ENCODE measurements around the gene DYRK4. TPM values are rescaled to one million over a fixed set of nuclear protein-coding genes. Genes with fewer than 3 reads are reported as not detected.

Gene DYRK4
- total RNA-seq, 6 experiments from 2014 or later: 8.9 to 16.7 (median 10.6) TPM

DNA sequence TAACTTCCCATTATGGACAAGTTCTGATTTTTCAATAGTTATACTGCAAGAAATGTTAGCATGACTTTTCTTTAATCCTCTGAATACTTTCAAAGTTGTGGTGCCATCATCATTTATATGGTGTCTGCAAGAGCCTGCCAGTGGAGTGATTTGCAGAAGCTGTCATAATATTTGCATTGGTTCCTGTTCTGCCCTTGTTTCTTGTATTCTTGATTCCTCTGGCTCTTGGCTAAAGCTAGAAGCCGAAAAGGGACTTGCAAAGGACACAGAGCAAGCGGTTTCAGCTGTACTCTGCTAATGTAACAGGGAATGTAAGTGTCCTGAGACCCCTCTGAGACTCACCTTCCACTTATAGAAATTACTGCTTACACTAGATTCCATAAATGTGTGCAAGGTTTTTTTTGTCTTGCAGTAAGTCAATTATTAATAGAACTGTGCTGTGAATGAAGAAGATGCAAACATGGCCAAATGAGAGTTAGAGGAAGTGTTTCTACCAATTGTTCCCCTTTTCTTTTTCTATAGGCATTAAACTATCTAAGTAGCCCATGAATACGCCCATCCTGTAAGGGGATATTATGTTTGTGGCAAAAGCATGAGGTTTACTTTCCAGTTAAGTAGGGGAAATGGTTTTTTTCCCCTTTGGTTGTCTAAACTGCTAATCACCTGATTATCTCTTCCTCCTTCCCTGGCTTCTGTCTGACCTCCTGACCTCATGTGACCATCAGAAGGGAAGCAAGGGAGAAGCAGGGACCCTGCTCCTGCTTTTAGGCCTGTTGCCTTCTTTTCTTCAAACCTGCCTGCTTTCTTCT, 5.3 kb downstream of the DYRK4 start:
- Histone ChIP-seq H3K27ac (peak overlapping the region in 2 of 3 donors; percentile 40 to 63), H3K36me3 (no peaks in the 10 kb centered on the region), H3K4me3 (no peak overlapping the region), H3K4me1 (no peaks in the 10 kb centered on the region), H3K9me3 (no peaks in the 10 kb centered on the region), H3K27me3 (peaks cover 0 to 3% of the 10 kb centered on the region in 2 donors)
- intact Hi-C loops (cut with DNase I): no loop called here
- TF ChIP-seq POLR2A (IDR thresholded peaks at IDR 0.05): no peak
- TF ChIP-seq, protein P1, sequence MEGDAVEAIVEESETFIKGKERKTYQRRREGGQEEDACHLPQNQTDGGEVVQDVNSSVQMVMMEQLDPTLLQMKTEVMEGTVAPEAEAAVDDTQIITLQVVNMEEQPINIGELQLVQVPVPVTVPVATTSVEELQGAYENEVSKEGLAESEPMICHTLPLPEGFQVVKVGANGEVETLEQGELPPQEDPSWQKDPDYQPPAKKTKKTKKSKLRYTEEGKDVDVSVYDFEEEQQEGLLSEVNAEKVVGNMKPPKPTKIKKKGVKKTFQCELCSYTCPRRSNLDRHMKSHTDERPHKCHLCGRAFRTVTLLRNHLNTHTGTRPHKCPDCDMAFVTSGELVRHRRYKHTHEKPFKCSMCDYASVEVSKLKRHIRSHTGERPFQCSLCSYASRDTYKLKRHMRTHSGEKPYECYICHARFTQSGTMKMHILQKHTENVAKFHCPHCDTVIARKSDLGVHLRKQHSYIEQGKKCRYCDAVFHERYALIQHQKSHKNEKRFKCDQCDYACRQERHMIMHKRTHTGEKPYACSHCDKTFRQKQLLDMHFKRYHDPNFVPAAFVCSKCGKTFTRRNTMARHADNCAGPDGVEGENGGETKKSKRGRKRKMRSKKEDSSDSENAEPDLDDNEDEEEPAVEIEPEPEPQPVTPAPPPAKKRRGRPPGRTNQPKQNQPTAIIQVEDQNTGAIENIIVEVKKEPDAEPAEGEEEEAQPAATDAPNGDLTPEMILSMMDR (IDR thresholded peaks at IDR 0.05): no peak
- ATAC-seq (peak; percentile 38 to 61 (median 50)), DNase-seq (no peak)
- 49% methylated on average over 3 of the region's 3 CpGs for WGBS (ENCODE audit: insufficient coverage, low coverage, low lambda C conversion rate, missing lambda C conversion rate)

DNA sequence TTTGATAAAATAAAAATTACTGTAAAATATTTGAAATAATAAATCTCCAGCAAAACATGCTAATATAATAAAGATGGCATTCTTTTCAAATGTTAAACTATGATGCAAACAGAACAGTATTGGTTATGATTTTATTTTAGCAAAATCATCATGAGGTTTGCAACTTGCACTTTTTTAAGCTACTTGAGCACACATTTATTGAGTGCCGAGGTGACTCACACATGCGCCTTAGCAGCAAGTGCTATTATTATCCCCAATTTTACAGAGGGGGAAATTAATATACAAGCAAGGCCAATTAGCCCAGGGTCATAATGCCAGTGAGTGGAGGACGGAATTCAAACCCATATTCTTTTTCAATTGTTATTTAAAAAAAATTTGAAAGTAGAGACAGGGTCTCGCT, 7.3 kb downstream of the DYRK4 start:
- DNase-seq (no peak), ATAC-seq (no peak)
- no peak overlapping the region for H3K27ac ChIP-seq
- no peaks in the 10 kb centered on the region for H3K36me3 ChIP-seq
- 74% methylated on average over 4 of the region's 4 CpGs for WGBS (ENCODE audit: insufficient coverage, low coverage, low lambda C conversion rate, missing lambda C conversion rate)
- H3K9me3 ChIP-seq: no peaks in the 10 kb centered on the region
- intact Hi-C loops (cut with DNase I): no loop called here
- no peaks in the 10 kb centered on the region for H3K27me3 ChIP-seq
- no peak overlapping the region for H3K4me3 ChIP-seq
- no peak for TF ChIP-seq POLR2A (IDR thresholded peaks at IDR 0.05)
- TF ChIP-seq, protein P1 (IDR thresholded peaks at IDR 0.05): no peak
- no peaks in the 10 kb centered on the region for H3K4me1 ChIP-seq

DNA sequence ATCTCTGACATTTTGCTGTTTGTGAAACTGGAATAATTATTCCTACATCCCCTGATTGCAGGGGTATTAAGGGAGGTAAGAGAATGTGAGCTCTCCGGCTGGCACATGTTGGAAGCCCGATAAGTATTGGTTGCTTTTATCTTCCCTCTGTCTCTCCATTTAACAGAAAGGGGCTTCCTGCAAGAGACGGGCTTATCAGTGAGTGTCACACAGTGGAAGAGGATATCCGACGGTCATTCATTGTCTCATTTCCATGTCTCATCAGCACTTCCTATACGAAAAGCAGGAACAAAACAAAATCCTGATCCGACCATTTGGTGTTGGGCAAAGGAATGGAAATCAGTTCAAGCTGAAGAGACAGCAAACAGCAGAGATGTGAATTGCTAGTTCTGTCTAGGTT, 10.7 kb downstream of the DYRK4 start:
- 62% methylated on average over 7 of the region's 7 CpGs for WGBS (ENCODE audit: insufficient coverage, low coverage, low lambda C conversion rate, missing lambda C conversion rate)
- no peak overlapping the region for H3K4me3 ChIP-seq
- H3K4me1 ChIP-seq: no peaks in the 10 kb centered on the region
- H3K9me3 ChIP-seq: no peaks in the 10 kb centered on the region
- H3K27me3 ChIP-seq: no peaks in the 10 kb centered on the region
- DNase-seq (no peak), ATAC-seq (peak; percentile 60 to 77 (median 67))
- H3K27ac ChIP-seq: no peak overlapping the region
- TF ChIP-seq, protein P1 (IDR thresholded peaks at IDR 0.05): no peak
- TF ChIP-seq POLR2A (IDR thresholded peaks at IDR 0.05): no peak
- intact Hi-C loops (cut with DNase I): no loop called here
- H3K36me3 ChIP-seq: no peaks in the 10 kb centered on the region

DNA sequence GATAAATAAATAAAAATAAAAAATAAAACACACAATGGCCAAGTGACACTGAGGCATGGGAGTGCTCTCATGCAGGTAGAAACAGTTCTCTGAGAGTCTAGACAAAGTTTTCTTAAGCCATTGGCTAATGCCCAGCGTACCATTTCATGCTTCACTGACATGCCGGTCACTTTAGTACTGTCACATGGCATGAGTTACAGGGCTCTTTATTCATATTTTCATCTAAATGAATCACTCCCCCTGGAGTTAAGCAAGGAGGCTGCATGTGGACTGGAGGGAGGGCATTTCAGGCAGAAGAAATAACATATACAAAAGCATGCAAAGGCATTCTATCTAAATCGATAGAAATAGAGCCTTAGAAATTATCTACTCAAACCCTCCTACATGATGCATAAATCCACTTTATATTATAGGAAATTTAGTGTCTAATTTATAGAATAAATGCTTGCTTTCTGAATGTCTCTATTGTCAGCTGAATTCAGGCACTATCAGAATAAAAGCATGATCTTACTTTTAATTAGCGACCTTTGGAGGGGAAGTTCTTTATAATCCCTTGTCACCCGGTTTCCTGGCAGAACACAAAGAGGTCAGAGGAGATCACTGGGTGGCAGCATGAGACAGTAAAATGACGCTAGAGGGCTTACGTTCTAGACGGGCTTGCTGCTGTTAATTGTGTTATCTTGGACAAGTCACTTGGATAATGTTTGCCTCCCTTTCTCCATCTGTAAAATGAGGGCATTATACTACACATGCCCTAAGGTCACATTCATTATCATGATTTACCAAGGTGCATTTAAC, 17.5 kb downstream of the DYRK4 start:
- Histone ChIP-seq H3K36me3 (no peaks in the 10 kb centered on the region), H3K27me3 (no peaks in the 10 kb centered on the region), H3K4me1 (no peaks in the 10 kb centered on the region), H3K27ac (no peak overlapping the region), H3K4me3 (no peak overlapping the region), H3K9me3 (no peaks in the 10 kb centered on the region)
- 27% methylated on average over 8 of the region's 8 CpGs for WGBS (ENCODE audit: insufficient coverage, low coverage, low lambda C conversion rate, missing lambda C conversion rate)
- TF ChIP-seq, protein P1 (IDR thresholded peaks at IDR 0.05): peak; percentile 11 to 34 (median 20)
- no peak for TF ChIP-seq POLR2A (IDR thresholded peaks at IDR 0.05)
- ATAC-seq: peak; percentile 74 to 91 (median 87)
- DNase-seq: no peak
- intact Hi-C loops (cut with DNase I): loop anchor here in 1 of 2 donors (10.0 kb wide), 1 partner anchor 175 kb away; no protein-coding TSS in a partner anchor
